IPS-18a (cell line): Measurements from ENCODE around the gene LRRC27.

Experiments
- H3K27ac ChIP-seq: one replicate; pipeline ENCODE4 v1.5.1; 2013; ENCODE audit warnings: low read length
- H3K27me3 ChIP-seq: one replicate; pipeline ENCODE4 v1.6.1; 2013; ENCODE audit warnings: mild to moderate bottlenecking, low read length; ENCODE audit not compliant: control insufficient read depth, insufficient read depth
- H3K36me3 ChIP-seq: one replicate; pipeline ENCODE4 v1.6.1; 2013; ENCODE audit warnings: low read depth, low read length; ENCODE audit not compliant: control insufficient read depth
- H3K4me1 ChIP-seq: one replicate; pipeline ENCODE4 v1.6.1; 2013; ENCODE audit warnings: low read depth, low read length; ENCODE audit not compliant: control insufficient read depth
- H3K4me3 ChIP-seq: one replicate; pipeline ENCODE4 v1.5.1; 2013; ENCODE audit warnings: low read length
- H3K9ac ChIP-seq: one replicate; pipeline ENCODE4 v1.6.1; 2013; ENCODE audit warnings: mild to moderate bottlenecking, low read length, moderate library complexity
- H3K9me3 ChIP-seq: one replicate; pipeline ENCODE4 v1.6.1; 2013; ENCODE audit warnings: low read depth, low read length; ENCODE audit not compliant: control insufficient read depth

Gene LRRC27

DNA sequence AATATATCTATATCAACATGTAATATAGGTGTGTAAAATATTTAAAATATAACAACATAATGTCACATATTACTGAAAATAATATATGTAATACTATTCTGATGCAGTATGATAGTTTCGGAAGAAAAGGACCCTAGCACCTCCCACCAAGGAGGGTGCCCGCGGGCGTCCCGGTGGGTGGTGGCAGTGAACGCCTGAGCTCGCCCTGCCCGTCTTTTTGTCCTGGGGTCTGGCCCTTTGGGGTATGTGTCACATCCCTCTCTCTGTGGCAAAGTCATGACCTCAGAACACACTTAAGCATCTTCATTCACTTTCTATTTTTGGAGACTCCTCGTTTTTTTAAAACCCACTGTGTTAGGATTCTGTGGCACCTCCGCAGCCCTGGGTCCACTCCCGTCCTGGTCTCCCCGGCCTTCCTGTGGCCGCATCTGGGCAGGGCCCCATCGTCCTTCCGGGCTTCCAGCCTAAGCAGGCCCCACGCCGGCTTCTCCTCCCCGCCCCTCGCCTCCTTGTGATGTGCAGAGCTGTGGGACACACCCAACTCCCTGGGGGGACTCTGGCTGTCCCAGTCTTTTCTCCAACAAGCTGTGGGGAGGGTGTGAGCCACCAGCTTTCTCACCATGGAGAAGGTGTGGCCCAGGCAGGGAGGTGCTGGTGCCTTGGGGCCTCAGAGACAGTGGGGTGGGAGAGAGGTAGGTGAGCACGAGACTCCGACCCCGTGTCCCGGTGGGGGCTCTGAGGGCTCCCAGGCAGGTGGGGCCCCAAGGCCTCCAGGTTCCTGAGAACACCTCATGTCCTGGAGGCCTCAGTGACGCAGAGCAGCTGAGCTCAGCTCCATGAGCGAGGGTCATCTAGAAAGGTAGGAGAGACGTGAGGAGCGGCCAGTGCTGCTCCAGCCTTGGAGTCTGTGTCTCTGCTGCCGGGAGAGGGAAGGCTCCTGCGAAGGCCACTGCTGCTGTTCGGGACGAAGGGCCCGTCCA, 81.5 kb downstream of the LRRC27 start:
- Histone ChIP-seq H3K4me3 (no peak overlapping the region), H3K27me3 (no peaks in the 10 kb centered on the region), H3K4me1 (peaks cover 19% of the 10 kb centered on the region), H3K27ac (no peak overlapping the region), H3K9ac (no peak overlapping the region), H3K9me3 (no peaks in the 10 kb centered on the region), H3K36me3 (no peaks in the 10 kb centered on the region)

DNA sequence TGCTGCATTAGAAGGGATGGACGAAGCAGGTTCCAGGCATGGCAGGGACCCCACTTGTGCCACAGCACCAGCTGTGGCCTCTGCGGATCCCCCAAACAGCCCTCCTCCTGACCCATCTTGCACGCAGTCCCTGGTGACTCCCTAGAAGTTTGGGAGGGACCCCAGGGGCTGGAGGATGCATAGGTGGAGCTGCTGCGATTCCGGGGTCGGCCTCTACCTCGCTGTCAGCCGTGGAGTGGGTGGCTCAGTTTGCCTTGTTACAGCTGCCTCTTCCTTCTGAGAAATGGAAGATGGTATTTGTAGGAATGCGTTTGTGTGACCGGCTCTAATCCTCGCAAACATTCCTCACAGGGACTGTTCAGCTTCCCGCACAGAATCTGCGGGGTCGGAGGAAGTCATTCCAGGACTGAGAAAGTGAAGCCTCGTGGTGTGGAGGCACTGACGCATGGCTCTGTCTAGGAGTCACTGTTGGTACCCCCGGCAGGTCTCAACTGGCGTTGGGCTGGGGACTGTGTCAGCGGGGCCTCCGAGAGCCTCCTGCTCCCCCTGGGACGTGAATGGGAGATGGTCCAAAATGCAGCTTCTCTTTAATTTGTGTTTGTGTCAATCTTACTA, 82.5 kb downstream of the LRRC27 start:
- Histone ChIP-seq H3K9me3 (no peaks in the 10 kb centered on the region), H3K9ac (no peak overlapping the region), H3K36me3 (no peaks in the 10 kb centered on the region), H3K27me3 (no peaks in the 10 kb centered on the region), H3K27ac (no peak overlapping the region), H3K4me1 (peaks cover 17% of the 10 kb centered on the region), H3K4me3 (no peak overlapping the region)

DNA sequence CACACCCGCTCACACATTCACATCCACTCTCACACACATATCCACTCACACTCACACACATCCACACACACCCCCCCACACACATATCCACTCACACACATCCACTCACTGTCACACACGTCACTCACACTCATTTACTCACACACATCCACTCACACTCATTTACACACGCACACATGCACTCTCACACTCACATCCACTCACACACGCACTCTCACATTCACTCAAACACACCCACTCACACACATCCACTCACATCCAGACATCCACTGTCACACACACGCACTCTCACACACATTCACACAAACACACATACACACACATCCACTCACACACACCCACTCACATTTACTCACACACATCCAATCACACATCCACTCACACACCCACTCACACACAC, 83.3 kb downstream of the LRRC27 start:
- no peaks in the 10 kb centered on the region for H3K27me3 ChIP-seq
- no peak overlapping the region for H3K4me3 ChIP-seq
- peaks cover 12% of the 10 kb centered on the region for H3K4me1 ChIP-seq
- no peak overlapping the region for H3K27ac ChIP-seq
- H3K36me3 ChIP-seq = no peaks in the 10 kb centered on the region
- H3K9ac ChIP-seq = no peak overlapping the region
- H3K9me3 ChIP-seq = no peaks in the 10 kb centered on the region

DNA sequence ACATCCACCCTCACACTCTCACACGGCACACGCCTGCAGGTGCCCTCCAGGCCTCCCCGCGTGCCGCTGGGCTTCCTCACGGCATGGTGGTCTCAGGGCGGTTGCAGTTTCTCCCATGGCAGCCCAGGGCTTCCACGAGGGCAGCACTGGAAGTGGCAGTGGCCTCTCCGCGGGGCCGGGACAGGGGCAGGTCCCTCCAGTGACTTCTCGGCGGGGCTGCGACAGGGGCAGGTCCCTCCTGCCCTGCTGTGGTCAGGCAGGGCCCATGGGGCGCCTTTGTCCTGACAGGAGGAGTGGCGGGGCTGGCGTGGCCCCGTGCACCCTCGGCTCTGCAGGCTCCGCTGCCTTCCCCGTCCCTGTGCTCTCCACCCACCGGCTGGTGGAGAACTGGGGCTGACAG, 84.0 kb downstream of the LRRC27 start:
- H3K9ac ChIP-seq = no peak overlapping the region
- H3K4me1 ChIP-seq = peaks cover 18% of the 10 kb centered on the region
- H3K27me3 ChIP-seq = no peaks in the 10 kb centered on the region
- H3K36me3 ChIP-seq = no peaks in the 10 kb centered on the region
- H3K9me3 ChIP-seq = no peaks in the 10 kb centered on the region
- no peak overlapping the region for H3K27ac ChIP-seq
- no peak overlapping the region for H3K4me3 ChIP-seq

DNA sequence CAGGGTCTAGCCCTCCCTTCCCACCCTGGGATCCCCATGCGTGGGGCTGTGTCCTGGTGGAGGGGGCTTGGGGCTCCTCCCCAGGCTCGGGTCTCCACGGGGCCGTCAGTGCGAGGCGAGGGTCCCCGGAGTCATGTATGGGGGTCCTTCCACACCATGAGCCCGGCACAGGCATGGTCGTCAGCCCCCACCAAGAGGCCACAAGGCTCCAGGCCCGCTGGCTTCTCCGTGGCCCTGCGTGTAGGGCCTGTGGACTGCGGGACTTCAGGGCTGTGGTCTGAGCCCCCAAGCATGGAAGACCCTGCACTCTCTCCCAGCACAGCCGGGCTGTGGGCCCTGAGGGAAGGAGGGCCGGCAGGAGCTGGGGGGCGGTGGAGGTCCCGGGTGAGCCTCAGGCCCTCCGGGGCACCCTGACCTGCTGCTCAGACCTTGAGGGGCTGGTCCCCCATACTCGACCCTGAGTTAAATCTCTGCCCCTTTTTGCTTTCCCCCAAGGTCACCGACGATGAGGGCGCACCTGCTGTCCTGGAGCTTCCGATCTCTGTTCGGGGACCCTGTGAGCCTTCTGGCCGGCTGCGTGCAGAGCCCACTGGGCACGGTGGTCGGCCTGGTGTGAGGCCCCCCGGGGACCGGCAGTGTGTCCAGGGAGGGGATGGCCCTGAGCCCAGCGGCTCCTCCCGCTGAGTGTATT, 84.7 kb downstream of the LRRC27 start:
- H3K9ac ChIP-seq = no peak overlapping the region
- H3K27me3 ChIP-seq = no peaks in the 10 kb centered on the region
- peaks cover 18% of the 10 kb centered on the region for H3K4me1 ChIP-seq
- H3K36me3 ChIP-seq = no peaks in the 10 kb centered on the region
- no peak overlapping the region for H3K27ac ChIP-seq
- H3K4me3 ChIP-seq = no peak overlapping the region
- no peaks in the 10 kb centered on the region for H3K9me3 ChIP-seq

DNA sequence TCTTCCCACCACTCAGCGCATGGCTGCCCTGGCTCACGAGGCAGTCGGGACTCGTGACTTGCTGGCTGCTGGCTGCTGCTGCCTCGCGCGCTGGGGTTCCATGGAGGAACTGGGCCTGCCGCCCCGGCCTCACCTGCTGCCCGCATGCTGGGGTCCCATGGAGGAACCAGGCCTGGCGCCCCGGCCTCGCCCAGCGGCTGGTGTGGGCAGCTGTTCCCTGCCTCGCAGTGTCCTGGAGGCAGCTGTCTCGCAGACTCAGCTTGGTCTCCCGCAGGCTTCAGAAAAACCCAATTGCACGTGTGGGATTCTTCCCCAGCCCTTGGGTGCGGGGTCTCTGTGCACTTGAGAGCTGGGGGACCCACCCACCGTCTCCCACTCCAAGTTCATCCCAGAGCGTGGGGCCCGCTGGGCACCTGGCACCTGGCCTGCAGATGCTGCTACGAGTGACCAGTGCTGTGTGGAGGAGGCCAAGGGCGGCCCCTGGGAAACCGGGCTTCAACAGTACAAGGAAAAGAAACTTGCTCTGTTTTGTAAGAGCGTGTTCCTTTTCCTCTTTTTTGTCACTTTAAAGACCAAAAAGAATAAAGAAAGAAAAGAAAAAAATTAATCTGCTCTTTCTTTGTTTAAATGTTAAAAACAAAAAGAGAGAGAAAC, 85.4 kb downstream of the LRRC27 start:
- Histone ChIP-seq H3K9ac (no peak overlapping the region), H3K27ac (no peak overlapping the region), H3K4me1 (peaks cover 18% of the 10 kb centered on the region)

DNA sequence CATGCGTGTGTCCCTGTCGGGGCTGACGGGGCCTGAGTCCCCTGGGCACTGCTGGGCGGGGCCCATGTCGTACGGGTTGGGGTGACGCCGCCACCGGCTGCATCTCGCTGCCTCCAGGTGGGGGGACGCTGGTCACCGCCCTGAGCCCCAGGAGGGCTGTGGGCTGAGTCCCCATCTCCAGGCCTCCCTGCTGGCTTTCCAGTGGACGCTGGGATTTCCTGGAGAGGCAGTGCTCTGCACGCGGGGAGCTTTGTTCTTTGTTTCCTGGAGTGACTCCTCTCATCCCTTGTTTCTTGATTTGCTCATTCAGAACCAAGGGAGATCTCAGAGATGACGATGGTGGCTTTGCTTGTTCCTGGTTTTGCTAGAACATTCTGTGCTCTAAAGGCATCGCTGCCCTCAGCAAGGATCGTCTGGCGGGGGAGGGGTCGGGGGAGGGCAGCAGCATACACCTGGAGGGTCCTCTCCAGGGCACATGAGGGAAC, 86.0 kb downstream of the LRRC27 start:
- H3K4me1 ChIP-seq = peaks cover 18% of the 10 kb centered on the region
- no peaks in the 10 kb centered on the region for H3K36me3 ChIP-seq
- no peak overlapping the region for H3K27ac ChIP-seq
- no peaks in the 10 kb centered on the region for H3K9me3 ChIP-seq
- no peaks in the 10 kb centered on the region for H3K27me3 ChIP-seq
- H3K4me3 ChIP-seq = no peak overlapping the region
- H3K9ac ChIP-seq = no peak overlapping the region

More for the DNA sequence above, 85.4 kb downstream of the LRRC27 start:
- H3K9me3 ChIP-seq = no peaks in the 10 kb centered on the region
- H3K36me3 ChIP-seq = no peaks in the 10 kb centered on the region
- H3K27me3 ChIP-seq = no peaks in the 10 kb centered on the region
- H3K4me3 ChIP-seq = no peak overlapping the region

DNA sequence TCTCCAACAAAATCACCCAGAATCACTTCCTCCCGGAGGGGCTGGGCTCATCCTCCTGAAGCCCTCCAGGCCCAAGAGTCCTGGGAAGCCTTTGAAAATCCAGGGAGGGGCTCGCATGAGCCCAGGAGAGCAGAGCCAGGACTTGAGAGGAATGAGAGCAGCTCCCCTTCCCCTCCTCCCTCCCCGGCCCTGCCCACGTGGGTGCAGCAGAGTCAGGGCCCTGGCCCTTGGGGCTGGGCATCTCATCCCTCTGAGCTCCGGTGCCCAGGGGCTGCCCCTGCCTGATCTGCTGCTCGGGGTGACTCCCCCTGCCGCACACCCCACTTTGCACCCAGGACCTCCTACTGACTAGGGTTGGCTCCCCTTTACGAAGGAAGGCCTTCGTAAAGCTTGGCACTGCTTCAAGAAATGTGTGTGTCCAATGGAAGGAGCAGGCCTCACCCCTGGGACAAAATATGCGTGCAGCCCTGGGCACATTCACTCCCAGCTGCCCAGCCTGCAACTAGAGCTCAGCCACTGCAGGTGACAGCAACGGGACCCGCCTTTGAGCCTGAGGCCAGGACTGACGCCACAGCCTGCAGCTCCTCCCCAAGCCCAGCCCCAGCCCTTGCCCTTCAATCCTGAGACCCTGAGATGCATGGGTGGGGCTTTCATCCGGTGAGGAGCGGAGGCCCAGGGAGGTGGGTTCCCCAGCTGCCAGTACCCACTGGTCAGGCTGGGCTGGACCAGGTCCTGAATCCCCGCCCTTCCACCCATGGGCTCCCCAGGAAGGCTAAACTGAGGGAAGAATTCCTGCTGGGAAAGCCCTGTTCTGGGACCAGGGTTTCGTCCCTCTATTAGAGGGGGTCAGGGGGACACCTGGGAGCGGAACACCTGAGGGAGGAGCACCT, 86.8 kb downstream of the LRRC27 start:
- Histone ChIP-seq H3K4me3 (no peak overlapping the region), H3K36me3 (no peaks in the 10 kb centered on the region), H3K4me1 (peaks cover 18% of the 10 kb centered on the region), H3K9ac (no peak overlapping the region), H3K27ac (no peak overlapping the region), H3K27me3 (no peaks in the 10 kb centered on the region), H3K9me3 (no peaks in the 10 kb centered on the region)

DNA sequence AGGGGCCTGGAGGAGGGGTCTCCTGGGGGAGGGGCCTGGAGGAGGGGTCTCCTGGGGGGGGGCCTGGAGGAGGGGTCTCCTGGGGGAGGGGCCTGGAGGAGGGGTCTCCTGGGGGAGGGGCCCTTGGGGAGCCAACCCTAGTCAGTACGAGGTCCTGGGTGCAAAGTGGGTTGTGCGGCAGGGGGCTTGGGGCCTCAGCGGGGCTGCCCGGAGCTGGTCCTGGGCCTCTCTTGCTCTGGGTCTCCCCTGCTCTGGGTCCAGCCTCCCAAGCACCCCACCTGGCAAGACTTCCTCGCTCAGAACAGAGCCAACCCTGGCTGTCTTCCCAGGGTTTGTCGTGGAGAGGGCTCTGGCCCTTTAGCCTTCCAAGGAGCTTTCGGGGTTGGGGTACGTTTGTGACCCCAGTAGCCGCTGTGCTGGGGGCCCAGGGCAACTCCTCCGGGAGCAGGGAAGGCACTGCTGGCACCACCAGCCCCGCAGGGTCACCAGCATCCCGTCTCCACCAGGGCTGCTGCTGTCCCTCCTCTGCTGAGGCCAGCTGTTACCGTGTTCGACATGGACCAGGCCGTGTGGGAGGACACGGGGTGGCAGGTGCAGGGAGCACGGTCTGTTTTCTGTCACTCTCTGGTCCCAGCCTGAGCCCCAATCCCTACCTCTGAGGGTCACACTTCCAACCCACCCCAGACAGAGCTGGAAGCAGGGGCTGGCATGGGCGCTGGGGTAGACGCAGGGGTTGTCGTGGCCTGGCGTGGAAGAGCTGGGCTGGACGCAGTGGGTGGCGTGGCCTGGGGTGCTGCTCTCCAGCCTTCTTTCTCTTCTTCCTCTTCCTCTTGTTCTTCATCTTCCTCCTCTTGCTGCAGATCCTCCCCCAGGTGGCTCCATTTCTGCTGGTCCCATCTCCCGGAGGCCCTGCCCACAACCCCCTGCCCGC, 87.8 kb downstream of the LRRC27 start:
- Histone ChIP-seq H3K9me3 (no peaks in the 10 kb centered on the region), H3K27me3 (no peaks in the 10 kb centered on the region), H3K4me3 (no peak overlapping the region), H3K9ac (no peak overlapping the region), H3K36me3 (no peaks in the 10 kb centered on the region), H3K4me1 (peaks cover 18% of the 10 kb centered on the region), H3K27ac (no peak overlapping the region)

DNA sequence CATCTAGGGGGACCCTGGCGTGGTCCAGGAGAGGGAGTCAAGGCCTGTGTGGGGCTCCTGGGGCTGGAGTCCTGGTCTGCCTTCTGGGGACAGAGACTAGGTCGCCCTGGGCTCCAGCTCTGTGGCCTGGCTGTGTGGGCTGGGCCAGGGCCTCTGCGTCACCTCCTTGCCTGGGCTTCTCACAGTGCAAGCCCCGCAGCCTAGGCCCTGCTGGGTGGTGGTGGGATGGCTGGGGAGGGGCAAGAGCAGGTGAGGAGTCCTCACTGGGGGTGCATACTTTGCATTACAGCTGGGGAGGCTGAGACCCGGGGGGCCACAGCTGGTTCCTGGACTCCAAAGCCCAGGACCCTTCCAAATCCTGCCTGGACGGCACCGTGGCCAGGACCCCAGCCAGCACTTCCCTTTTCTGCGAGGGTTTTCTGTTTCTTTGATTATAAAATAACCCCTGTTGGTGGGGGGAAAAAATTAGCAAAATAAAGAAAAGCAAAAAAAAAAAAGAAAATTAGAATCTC, 88.5 kb downstream of the LRRC27 start:
- H3K9ac ChIP-seq = no peak overlapping the region
- H3K27ac ChIP-seq = no peak overlapping the region
- H3K9me3 ChIP-seq = no peaks in the 10 kb centered on the region
- no peaks in the 10 kb centered on the region for H3K27me3 ChIP-seq
- H3K4me1 ChIP-seq = peaks cover 18% of the 10 kb centered on the region
- H3K4me3 ChIP-seq = no peak overlapping the region
- no peaks in the 10 kb centered on the region for H3K36me3 ChIP-seq
